ENCODE measurements around the gene LRFN5.
"Not testable (repeated sequence)": the region's sequence is repeated elsewhere in the genome, so short reads cannot be mapped to it uniquely, and the experiment has no call there.

LRFN5 gene

DNA sequence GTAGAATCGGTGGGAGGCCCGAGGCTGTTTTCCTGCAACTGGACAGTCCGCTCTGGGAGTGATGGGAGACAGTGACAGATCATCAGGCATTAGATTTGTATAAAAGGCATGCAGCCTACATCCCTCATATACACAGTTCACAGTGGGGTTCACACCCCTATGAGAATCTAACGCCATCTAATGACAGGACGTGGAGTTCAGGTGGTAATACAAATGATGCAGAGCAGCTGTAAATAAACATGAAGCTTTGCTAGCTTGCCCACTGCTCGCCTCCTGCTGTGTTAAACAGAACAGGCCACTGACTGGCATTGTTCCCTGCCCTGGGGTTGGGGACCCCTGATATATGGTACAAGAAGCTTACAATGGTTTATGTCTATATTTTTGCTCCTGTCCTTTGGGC lies 179.0 kb downstream of the LRFN5 start:
- DNase-seq = peak; percentile 2

DNA sequence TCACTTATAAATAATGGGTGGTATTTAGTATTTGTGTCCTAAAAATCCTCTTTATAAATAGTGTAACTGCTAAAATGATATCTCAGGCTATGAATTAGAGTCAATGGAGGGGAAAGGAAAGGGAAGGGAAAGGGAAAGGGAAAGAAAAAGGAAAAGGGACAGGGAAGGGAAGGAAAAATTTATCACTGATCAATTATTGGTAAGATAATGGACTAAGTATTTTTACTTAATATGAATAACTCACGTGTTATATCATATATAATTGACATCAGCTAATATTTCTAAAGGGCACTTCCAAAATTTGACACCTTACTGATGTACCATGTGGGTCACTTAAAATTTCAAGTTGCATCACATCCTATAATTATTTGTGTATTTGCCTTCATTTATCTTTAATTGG lies 193.1 kb downstream of the LRFN5 start:
- DNase-seq = no peak

DNA sequence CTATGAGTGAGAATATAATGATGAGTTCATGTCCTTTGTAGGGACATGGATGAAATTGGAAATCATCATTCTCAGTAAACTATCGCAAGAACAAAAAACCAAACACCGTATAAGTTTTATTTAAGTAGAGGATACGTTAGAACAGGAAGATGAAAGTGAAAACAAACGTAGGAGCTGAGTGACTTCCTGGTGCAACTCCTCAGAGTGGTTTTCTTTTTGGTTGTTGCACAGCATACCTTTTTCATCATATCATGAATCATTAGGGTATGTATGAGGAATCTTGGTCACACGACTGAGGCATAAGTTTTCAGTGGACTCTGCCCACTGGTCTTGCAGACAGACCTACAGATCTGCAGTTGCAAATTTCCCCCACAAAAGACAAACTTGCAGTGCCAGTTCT lies 199.0 kb downstream of the LRFN5 start:
- DNase-seq = no peak

DNA sequence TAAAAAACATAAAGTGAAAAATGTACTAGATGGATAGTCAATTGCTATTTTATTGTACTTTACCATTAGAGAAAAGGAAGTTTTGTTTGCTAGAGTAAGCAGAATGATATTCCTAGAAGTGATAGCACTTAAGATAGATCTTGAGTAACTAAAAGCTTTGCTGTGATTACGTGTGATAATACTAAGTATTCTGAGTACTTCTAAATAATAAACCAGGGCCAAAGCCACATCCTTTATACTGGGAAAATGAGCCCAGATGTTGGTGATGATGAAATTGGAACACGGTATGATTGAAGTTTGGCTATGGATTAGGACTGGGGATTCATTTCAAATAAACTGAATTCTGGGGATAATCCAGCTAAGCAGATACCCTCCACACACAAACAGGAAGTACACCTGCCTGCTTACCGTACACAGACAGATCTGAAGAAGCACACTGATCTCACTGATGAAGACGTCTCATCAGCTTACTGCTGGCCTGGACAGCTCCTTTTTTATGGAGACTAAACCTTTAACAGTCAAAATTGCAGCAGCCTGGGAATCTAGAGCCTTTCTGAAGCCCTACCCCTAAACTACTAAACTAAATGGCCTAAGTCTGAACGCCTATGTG lies 199.8 kb downstream of the LRFN5 start:
- no peak for DNase-seq

DNA sequence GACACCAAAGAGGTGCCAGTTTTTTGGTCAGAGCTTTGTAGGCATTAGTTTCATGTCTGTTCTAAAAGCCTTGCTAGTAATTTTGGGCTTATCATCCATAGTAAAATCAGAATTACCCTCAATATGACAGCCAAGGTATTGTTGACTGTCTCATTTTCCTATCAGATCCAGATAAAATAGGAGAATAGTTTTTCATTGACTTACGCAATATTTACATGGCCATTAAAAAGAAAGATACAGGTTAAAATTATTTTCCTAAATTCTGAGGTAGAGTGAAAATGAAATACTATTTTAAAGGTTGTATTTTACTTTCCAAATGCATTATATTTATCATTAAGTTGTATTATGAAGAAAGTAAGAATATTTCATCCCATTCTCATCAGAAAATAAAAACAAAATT lies 203.7 kb downstream of the LRFN5 start:
- no peak for DNase-seq

DNA sequence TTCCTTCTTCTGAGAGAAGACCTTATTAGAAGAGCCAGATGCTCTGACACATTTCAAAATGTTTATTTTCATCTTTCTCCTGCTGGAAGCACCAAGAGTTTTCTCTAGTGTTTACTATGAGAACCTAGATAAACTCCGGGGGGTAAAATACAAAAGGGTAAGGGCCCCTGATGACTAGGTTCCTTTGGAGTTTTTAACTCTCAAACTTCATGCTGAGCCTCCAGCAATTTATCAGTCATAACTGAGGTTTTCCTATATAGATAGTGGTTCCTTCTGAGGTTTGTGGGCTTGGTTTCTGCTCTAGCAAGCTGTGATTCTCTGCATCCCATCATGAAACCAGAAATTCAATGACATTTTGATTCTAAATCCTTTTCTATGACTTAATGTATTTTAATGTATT lies 210.9 kb downstream of the LRFN5 start:
- no peak for DNase-seq

DNA sequence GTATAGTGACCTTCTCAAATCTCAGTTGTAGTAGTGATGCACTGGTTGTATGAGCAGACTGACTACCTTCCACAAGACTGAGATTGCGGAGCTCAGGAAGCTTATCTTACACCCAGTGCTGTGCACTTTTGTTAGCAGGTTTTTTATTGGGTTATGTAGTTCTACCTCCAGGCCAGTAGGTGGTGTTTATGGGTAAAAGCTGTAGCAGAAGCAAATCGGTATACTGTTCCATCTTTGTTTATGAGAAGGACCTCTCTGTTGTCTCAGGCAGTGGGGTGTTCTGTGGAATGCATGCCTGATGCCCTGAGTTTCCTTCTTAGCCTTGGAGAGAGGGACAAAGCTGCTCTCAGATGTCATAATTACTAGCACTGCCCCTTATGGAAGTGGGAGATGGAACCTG lies 217.8 kb downstream of the LRFN5 start:
- no peak for DNase-seq

DNA sequence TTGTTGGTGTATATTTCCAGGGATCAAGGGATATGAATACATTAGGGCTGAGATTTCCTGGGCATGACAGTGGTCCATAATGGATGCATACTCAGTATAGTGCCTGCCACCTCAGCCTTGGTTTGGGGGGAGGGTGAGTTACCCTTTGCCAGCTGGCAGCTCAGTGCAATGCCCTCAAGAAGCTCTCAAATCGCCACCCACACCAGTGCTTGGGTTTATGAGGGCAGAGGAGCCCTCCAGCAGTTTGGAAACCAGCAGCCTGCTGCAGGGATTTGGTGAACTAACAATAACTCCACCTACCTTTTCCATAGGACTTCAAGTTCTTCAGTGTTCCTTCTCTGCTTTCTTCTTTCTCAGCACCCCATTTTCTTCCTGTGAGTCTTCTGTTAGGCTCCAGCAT lies 218.9 kb downstream of the LRFN5 start:
- no peak for DNase-seq

DNA sequence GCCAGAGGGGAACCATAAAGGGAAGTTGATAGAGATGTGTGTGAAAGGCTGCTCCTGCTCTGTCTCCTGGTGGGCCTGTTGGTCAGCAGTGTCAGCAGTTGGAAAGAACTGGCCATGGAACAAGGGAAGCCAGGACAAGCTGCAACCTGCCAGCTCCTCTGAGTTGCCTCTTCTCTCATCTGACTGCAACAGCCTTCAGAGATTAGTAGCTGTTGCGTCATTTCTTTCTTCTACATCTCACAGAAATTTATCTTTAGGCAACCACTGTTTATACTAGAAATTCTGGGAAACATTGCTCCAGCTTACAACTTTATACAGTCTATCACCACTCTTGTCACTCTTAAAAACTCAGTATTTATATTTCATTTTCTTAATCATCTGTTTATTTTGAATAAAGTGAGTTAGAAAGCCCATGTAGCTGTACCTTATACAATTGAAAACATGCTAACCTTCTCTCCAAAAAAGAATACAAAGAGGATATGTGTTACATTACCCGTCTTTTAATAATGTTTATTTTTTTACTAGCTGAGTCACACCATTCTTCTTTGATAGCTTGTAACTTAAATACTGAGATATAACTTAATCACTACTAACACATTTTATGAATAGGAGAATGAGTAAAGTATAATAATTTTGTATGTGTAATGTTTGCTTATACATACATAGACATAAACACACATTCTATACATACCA lies 224.2 kb downstream of the LRFN5 start:
- DNase-seq = peak; percentile 29

DNA sequence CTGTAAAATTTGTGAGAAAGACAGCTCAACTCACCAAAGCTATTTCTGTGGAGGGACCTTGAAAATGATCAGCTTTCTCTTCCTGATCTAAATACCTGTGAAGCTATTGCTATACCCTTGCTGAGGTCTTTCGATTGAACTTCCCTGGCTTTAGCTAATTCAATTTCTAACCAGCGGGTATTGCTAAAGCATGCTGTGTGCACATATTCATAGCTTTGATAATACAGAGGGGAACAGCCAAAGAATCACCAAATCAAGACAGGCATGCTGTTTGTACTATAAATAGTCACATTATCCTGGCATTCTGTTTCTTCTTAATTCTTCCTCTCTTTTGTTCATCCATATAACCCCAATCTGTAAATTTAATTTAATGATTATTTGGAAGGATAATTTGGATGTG lies 233.0 kb downstream of the LRFN5 start:
- DNase-seq = no peak

DNA sequence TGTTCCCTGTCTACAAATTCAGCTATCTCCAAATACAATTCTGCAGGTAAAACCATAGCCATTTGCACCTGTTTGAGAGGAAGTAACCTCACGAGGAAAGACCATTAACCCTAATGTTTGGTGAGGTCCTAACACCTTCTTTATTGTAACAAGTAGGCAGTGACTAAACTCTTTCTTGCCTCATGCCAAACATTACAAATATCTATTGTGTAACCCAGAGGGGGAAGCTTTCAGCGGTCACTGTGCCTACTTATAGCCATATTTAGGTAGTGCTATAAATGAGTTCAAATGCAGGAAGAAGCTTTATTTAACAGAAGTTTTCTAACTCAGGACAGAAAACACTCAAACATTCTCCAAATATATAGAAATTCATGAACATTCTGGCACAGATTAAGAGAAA lies 252.7 kb downstream of the LRFN5 start:
- DNase-seq = no peak

DNA sequence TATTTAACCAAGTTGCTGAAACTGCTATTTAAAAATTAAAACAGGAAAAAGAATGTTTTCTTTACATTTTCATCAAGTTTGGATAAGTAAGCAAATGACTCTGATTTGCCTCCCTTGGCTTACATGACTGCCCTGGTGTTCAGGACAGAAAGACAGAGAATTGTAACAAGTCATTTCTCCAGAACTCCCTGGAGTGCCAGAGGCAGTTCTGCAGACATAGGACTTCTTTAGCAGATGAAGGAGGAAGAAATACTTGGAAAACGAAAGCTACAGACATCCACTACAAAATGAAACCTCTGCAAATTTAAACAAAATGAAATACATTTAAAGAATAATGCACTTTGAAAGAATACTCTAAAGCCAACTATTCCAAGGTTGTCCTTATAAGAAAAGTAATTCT lies 253.9 kb downstream of the LRFN5 start:
- DNase-seq = no peak

DNA sequence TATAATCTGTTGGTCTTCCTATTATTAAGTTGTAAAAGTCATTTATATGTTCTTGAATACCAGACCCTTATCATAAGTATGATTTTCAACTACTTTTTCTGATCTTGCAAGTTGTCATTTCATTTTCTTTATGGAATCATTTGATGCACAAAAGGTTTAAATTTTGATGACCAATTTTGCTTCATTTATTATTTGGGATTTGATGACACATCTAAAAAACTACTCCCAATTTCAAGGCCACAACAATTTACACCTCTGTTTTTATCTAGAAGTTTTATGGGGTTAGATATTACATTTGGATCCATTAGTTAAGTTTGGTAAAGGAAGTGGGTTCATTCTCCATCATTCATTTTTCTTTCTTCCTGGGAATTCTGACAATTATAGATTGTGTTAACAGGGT lies 259.2 kb downstream of the LRFN5 start:
- no peak for DNase-seq

DNA sequence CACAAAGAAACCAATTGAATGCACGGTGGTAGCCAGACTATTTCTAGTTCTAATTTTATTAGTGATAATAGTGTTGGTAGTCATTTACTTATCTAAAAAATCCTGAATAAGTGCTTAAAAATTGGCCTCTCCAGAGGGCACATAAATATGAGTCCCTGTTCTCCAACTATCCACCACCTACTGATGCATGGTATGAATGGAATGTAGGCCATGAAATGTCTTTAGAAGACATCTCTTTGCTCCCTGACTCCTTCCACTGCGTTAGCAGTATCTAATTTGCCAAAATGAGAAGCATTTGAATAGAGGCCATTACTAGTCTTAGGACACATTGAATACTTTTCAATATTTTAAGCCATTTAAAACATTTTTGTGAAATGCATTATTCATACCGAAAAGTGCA lies 261.7 kb downstream of the LRFN5 start:
- DNase-seq = no peak

DNA sequence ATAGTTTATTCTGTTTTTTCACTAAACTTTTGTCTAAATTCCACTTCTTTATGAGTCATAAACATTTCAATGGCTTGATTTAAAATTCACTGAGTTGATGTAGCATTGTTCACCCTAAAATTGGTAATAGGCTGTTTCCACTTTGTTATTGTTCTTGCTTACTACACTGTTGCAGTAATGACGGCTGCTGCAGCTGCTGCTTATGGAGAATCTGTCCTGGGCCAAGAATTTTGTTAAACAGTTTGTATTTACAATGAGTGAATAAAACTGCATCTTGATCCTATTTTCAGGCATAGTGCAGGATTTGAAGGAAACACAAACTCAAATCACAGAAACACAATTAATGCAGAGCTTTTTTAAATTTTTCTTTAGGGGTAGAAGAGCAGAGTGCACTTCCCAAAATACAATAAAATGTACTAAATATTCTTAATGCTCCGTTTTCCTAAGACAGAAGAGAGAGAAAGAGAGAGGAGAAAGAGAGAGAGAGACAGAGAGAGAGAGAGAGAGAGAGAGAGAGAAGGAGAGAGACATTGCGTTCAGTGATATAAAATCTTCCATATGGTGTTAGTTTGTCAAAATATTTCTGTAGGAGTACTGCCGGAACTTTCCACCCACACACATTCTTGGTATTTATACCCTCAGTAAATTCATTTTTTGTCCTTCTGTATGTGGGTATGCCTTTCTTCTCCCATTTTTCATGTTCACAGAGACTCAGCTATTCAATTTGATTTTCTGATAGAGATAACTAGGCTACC lies 266.4 kb downstream of the LRFN5 start:
- no peak for DNase-seq

DNA sequence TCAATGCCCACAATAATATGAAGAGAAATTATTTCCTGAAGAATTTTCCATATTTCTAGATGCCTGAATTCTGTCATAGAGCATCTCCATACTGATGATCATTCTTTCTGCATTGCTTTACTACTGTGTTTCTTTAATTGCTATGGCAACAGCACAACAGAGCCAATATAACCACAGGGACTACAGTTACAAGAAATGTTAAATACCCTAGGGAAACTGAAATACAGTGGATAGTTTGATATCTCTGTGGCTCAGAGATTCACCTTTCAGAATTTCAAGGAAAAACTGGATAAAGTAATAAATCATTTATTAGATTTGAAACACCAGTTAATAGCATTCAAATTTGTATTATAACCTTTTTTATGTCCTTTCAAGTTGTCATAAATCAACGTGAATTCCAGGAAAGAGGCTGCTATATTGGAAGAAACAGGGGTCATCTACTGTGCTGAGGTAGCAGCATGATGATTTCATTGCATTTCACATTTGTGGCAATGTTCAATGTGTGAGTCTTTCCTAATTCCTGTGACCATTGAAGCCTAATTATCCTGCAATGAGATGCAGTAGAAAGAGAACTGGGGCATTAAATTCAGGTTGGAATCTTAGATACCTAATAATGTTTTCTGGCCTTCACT lies 267.1 kb downstream of the LRFN5 start:
- DNase-seq = no peak

DNA sequence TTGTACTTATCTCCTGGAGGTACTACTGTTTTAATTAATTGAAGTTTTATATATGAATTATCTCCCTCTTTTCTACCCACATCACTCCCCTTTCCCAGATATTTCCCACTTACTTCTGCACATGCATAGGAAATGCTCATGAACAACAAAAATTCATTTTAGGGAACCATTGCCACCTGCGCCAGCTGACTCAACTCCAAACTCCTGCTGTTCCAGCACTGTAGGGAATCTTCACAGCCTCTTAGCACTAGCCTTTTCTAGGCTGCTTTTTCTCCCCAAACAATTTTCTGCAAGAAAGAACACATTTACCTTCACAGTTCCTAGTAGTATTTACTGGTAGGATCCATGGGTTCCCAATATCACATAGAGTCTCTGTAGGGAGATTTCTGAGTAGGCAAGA lies 268.4 kb downstream of the LRFN5 start:
- no peak for DNase-seq

DNA sequence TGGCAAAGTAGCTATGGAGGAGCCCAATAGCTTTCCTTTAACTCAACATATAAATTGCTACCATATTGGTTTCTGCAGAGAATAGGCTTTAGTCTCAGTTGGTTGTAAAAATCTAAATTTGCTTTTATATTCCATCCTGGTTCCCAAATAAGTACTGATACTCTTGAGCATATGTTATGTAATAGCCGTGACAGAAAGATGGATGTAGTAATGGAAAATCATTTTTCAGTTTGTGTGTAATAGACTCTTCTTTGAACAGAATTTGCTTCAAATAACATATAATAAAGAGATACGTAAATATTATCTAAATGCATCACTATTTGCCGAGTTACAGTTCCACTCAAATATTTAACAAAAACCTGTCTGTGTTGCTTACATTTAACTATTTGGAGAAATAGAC lies 271.6 kb downstream of the LRFN5 start:
- no peak for DNase-seq

DNA sequence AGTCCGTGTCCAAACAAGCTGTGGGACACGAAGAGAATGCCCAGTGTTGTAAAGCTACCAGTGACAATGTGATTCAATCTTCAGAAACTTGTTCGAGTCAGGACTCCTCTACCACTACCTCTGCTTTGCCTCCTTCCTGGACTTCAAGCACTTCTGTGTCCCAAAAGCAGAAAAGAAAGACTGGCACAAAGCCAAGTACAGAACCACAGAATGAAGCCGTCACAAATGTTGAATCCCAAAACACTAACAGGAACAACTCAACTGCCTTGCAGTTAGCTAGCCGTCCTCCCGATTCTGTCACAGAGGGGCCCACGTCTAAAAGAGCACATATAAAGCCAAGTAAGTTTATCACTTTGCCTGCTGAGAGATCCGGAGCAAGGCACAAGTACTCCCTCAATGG lies 284.9 kb downstream of the LRFN5 start:
- no peak for DNase-seq

DNA sequence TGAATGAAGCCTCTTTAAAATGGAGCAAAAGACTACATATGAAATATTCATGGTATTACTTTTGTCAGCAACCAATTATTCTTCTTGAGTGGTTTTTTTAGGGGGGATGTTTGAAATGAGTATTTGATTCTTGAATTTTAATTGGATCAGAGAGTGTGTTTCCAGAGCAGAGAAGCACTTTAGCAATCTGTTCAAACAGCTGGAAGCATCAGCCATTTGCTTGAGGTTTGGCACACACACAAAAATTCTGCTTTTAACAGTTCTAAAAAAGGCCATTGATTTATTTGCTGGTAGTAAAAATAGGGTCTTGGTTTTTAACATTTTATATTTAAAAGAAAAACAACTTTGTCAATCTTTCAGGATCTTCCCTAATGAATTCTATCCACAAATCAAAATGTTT lies 292.7 kb downstream of the LRFN5 start:
- no peak for DNase-seq

DNA sequence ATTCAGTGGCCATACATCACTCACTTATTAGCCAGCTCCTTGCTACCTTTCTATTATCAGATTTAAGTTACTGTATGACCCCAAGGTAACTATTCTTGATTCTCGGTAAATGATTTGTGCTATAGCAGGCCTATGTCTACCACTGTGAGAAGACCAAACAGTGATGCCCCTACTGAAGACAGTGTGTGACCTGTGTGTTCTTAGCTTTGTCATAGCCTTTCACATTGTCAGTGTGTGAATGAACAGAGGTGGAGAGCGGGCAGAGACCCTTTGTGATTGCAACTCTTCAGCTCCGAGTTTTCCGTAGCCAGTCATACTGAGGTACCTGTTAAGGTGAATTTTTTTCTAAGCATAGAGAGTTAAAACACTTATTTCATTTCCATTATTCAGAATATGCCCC lies 294.0 kb downstream of the LRFN5 start:
- no peak for DNase-seq

DNA sequence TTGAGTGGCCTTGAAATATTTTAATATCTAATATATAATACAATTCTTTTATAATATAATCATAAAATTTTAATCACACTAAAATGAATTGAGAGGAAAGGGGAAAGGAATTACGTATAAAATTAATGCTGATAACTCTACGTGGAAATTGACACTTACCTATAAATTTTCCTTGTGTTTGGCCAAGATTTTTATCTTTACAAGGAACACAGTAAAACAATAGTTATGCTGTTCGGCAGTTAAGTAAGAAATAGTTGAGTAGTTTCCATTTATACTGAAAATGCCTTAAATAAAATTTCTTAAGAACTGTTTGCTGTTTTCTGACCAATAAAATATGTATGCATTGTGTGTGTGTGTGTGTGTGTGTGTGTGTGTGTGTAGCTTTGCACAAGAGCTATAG lies 294.4 kb downstream of the LRFN5 start:
- DNase-seq = no peak

DNA sequence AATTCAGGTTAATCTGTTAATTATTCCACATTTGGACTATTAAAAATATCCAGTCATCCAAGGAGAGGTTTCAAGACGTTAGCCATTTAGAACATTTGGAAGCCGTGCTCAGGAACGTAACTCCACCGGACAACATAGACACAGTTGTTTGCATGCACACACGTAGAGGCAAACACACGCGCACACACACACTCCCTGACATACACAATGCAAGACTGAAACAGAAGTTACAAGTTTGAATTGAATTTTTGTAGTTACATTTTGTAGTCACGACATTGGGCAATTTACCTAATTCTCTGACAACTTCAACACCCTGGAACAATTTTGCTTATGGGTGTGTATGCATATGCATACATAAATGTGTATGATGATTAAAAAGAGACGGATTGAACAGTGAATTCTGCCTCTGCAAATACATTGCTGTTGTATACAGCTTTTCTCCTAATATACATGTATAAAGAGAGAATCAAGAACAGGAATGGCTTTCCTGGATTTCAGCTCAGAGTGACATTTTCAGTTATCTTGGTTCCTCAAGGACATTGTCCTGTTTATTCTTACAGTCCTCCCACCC lies 298.8 kb downstream of the LRFN5 start:
- no peak for DNase-seq

DNA sequence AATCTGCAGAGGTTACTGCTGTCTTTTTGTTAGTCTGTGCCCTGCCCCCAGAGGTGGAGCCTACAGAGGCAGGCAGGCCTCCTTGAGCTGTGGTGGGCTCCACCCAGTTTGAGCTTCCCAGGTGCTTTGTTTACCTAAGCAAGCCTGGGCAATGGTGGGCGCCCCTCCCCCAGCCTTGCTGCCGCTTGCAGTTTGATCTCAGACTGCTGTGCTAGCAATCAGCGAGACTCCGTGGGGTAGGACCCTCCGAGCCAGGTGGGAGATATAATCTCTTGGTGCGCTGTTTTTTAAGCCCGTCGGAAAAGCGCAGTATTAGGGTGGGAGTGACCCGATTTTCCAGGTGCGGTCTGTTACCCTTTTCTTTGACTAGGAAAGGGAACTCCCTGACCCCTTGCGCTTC lies 304.5 kb downstream of the LRFN5 start:
- DNase-seq = not testable (repeated sequence)
